HepG2 (cell line): ENCODE measurements around the gene RUNX2. TPM values are rescaled to one million over a fixed set of nuclear protein-coding genes. Genes with fewer than 3 reads are reported as not detected.

ENCODE experiments used
- ATF7 ChIP-seq, 2 experiments: fragments of 450-650 bp in 1 of 2; sonication (generic) in 1 of 2; formaldehyde crosslinking in 1 of 2; IDR thresholded peaks; 2 replicates each; pipeline versions ENCODE4 v1.4.0 to v1.6.1; 2016 to 2020; ENCODE audit warnings: antibody characterized with exemption in 1 of 2, mild to moderate bottlenecking in 1 of 2, missing genetic modification reagents in 1 of 2
- BRCA1 ChIP-seq: sonication (generic); formaldehyde crosslinking; IDR thresholded peaks from 2 replicates; pipeline ENCODE4 v1.4.0; 2020; ENCODE audit warnings: missing genetic modification reagents
- CEBPB ChIP-seq: IDR thresholded peaks from 2 replicates; pipeline ENCODE4 v1.6.1; 2011; ENCODE audit warnings: low read depth, low read length, improper control_type of control experiment, borderline replicate concordance
- CREB1 ChIP-seq, 2 experiments: fragments of 450-650 bp in 1 of 2; IDR thresholded peaks; 2 replicates each; pipeline ENCODE4 v1.6.1; 2016 to 2017; ENCODE audit warnings: control low read depth in 1 of 2, mild to moderate bottlenecking in 1 of 2, missing compliant biosample characterization in 1 of 2, missing genetic modification characterization in 1 of 2
- ELF4 ChIP-seq: sonication (generic); formaldehyde crosslinking; IDR thresholded peaks from 2 replicates; pipeline ENCODE4 v1.5.0; 2020; ENCODE audit warnings: missing genetic modification reagents, mild to moderate bottlenecking, moderate library complexity, borderline replicate concordance
- FOXA3 ChIP-seq: IDR thresholded peaks from 2 replicates; pipeline ENCODE4 v1.6.1; 2016; ENCODE audit warnings: missing genetic modification reagents, missing compliant biosample characterization
- JUND ChIP-seq: sonication (generic); formaldehyde crosslinking; IDR thresholded peaks from 2 replicates; pipeline ENCODE4 v1.8.0; 2022; ENCODE audit warnings: mild to moderate bottlenecking, missing genetic modification reagents
- KDM4B ChIP-seq: sonication (generic); formaldehyde crosslinking; IDR thresholded peaks from 2 replicates; pipeline ENCODE4 v1.4.0; 2020; ENCODE audit warnings: missing genetic modification reagents
- KLF11 ChIP-seq: IDR thresholded peaks from 2 replicates; pipeline ENCODE4 v1.6.1; 2016; ENCODE audit warnings: missing compliant biosample characterization
- PHF20 ChIP-seq: sonication (generic); formaldehyde crosslinking; IDR thresholded peaks from 2 replicates; pipeline ENCODE4 v1.5.0; 2020; ENCODE audit warnings: mild to moderate bottlenecking, missing genetic modification reagents
- RFX1 ChIP-seq: fragments of 450-650 bp; IDR thresholded peaks from 2 replicates; pipeline ENCODE4 v1.6.1; 2017
- RXRB ChIP-seq: IDR thresholded peaks from 2 replicates; pipeline ENCODE4 v1.6.1; 2016; ENCODE audit warnings: borderline replicate concordance, missing genetic modification reagents, missing compliant biosample characterization
- SMC3 ChIP-seq: IDR thresholded peaks from 2 replicates; pipeline ENCODE4 v1.6.1; 2011; ENCODE audit warnings: low read length, improper control_type of control experiment
- TMF1 ChIP-seq: sonication (generic); formaldehyde crosslinking; IDR thresholded peaks from 2 replicates; pipeline ENCODE4 v1.8.1; 2022; ENCODE audit warnings: low read depth, missing genetic modification reagents
- TSC22D2 ChIP-seq: sonication (generic); formaldehyde crosslinking; IDR thresholded peaks from 2 replicates; pipeline ENCODE4 v1.5.1; 2020; ENCODE audit warnings: missing genetic modification reagents, mild to moderate bottlenecking, borderline replicate concordance
- ZNF260 ChIP-seq: sonication (generic); formaldehyde crosslinking; IDR thresholded peaks from 2 replicates; pipeline ENCODE4 v1.4.0; 2020; ENCODE audit warnings: missing genetic modification reagents, low read depth, mild to moderate bottlenecking, borderline replicate concordance
- ZNF282 ChIP-seq: fragments of 450-650 bp; IDR thresholded peaks from 2 replicates; pipeline ENCODE4 v1.6.1; 2018; ENCODE audit not compliant: partially characterized antibody
- ZNF318 ChIP-seq: sonication (generic); formaldehyde crosslinking; IDR thresholded peaks from 2 replicates; pipeline ENCODE4 v1.4.0; 2020; ENCODE audit warnings: mild to moderate bottlenecking, missing genetic modification reagents
- ZNF362 ChIP-seq: sonication (generic); formaldehyde crosslinking; IDR thresholded peaks from 2 replicates; pipeline ENCODE4 v1.4.0; 2020; ENCODE audit warnings: missing genetic modification reagents, mild to moderate bottlenecking, borderline replicate concordance
- ZNF432 ChIP-seq: sonication (generic); formaldehyde crosslinking; IDR thresholded peaks from 2 replicates; pipeline ENCODE4 v1.5.0; 2020; ENCODE audit warnings: missing genetic modification reagents, mild to moderate bottlenecking, borderline replicate concordance
- ZNF709 ChIP-seq: sonication (generic); formaldehyde crosslinking; IDR thresholded peaks from 2 replicates; pipeline ENCODE4 v1.5.0; 2020; ENCODE audit warnings: mild to moderate bottlenecking, missing genetic modification reagents
- ZNF772 ChIP-seq: sonication (generic); formaldehyde crosslinking; IDR thresholded peaks from 2 replicates; pipeline ENCODE4 v1.5.0; 2020; ENCODE audit warnings: mild to moderate bottlenecking, missing genetic modification reagents
- polyA plus RNA-seq, 8 experiments: library from polyadenylated mRNA; depleted of rRNA in 3 of 8; stranded (reverse) in 7 of 8; unstranded in 1 of 8; fragments of >200 nt; fragmentation: Illumina TruSeq in 4 of 8; extraction: Trizol in 4 of 8; gene quantifications; 2 replicates each; pipeline versions ENCODE4 v1.2.1 to v1.2.3, GENCODE V29; 2011 to 2016; ENCODE audit warnings: low read depth in 4 of 8, missing spikeins in 1 of 8, mixed read lengths in 1 of 8; ENCODE audit not compliant: insufficient read depth in 1 of 8
- total RNA-seq, 5 experiments: library from RNA; depleted of rRNA; stranded (reverse); fragments of >200 nt; fragmentation: Illumina TruSeq; extraction: Trizol; gene quantifications; 2 replicates each; pipeline ENCODE4 v1.2.3, GENCODE V29; 2016; ENCODE audit warnings: low read depth in 1 of 5

The RUNX2 gene
- total and polyA plus RNA-seq, 2 of the 13 experiments (the other 11 are each of a cell fraction or from before 2014, with no cell fraction given): not detected

- peak; percentile 63; the same call in 1 of the 2 replicates for TF ChIP-seq CREB1 (IDR thresholded peaks at IDR 0.05)
- peak; percentile 63 for TF ChIP-seq CREB1 (CRISPR knock-in tag; IDR thresholded peaks at IDR 0.05)
- TF ChIP-seq TSC22D2 (CRISPR knock-in tag): no peak
- peak; percentile 81; the same call in 1 of the 2 replicates for TF ChIP-seq ZNF362 (CRISPR knock-in tag)
- no peak for TF ChIP-seq ZNF709 (CRISPR knock-in tag)
- TF ChIP-seq BRCA1 (CRISPR knock-in tag): no peak
- no peak for TF ChIP-seq ZNF432
- TF ChIP-seq FOXA3 (CRISPR knock-in tag): peak; percentile 38; the same call in 1 of the 2 replicates
- no peak for TF ChIP-seq ZNF318 (CRISPR knock-in tag)
- no peak for TF ChIP-seq RFX1
- no peak for TF ChIP-seq PHF20
- TF ChIP-seq KLF11 (CRISPR knock-in tag): no peak
- no peak for TF ChIP-seq ZNF772 (CRISPR knock-in tag)
- no peak for TF ChIP-seq TMF1 (CRISPR knock-in tag)
- TF ChIP-seq ELF4 (CRISPR knock-in tag): no peak
- TF ChIP-seq ZNF260: no peak
- TF ChIP-seq JUND (CRISPR knock-in tag): no peak
- peak; percentile 61; the same call in 1 of the 2 replicates for TF ChIP-seq ATF7 (IDR thresholded peaks at IDR 0.05)
- TF ChIP-seq ATF7 (CRISPR knock-in tag; IDR thresholded peaks at IDR 0.05): no peak
- TF ChIP-seq RXRB: peak; percentile 83
- TF ChIP-seq CEBPB: no peak
- TF ChIP-seq ZNF282: no peak
- TF ChIP-seq KDM4B (CRISPR knock-in tag): no peak
- no peak for TF ChIP-seq SMC3
These were observed 245.9 kb downstream of the RUNX2 start (continued) for GRCh38 chr6:45574014-45574461.
